AG09309 (cell line): Measurements from ENCODE around the gene SSNA1.

Source experiments
- DNase-seq: peaks from one replicate; pipeline ENCODE4 v3.0.0-alpha.2; 2010; ENCODE audit warnings: low read depth
- H3K4me3 ChIP-seq: 2 replicates; pipeline ENCODE4 v1.5.1; 2011; ENCODE audit warnings: mild to moderate bottlenecking, low read depth, low read length, moderate library complexity; ENCODE audit not compliant: control insufficient read depth
- TF ChIP-seq, protein P1 (sequence below): IDR thresholded peaks from 2 replicates; pipeline ENCODE4 v1.5.1; 2011; ENCODE audit warnings: mild to moderate bottlenecking, low read depth, low read length, inconsistent platforms; ENCODE audit not compliant: insufficient read depth, control insufficient read depth; ENCODE audit errors: missing control alignments

Gene SSNA1

DNA sequence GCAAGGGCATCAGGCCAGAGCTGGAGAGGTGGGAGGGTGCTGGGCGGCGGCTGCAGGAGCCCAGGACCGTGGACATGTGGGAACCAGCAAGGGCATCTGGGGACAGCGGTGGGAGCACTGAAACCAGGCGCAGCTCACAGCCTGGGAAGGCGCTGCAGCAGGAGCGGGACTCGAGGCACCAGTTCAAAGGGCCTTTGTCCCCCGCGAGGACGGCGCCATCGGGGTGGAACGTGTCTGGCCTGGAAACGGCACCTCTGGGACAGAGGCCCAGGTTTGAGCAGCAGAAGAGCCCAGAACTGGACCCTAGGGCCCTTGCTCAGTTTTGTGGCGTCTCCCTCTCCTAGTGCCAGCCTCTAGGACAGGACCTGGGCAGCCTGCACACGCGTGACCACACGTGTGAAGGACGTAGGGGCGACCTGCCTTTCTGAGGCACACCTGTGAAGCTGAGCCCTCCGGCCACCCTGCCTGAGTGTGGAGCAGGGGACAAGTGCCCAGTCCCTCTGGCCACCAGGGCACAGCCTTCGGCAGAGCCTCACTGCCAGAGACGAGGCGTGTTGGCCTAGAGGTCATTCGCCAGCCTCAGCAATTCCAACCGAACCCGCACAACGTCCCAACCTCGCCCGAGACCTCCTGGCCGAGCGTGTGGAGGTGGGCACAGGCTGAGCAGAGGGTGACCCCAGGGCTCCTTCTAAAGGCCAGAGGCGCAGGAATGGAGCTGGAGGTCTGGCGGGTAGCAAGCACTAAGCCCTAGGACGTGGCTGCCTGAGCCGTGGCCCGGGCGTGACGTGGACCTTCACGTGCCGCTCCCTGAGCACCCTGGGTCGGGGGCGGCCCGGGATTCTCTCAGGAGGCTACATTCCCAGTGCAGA is 14.4 kb upstream of the SSNA1 start:
- H3K4me3 ChIP-seq: no peak overlapping the region
- TF ChIP-seq, protein P1, sequence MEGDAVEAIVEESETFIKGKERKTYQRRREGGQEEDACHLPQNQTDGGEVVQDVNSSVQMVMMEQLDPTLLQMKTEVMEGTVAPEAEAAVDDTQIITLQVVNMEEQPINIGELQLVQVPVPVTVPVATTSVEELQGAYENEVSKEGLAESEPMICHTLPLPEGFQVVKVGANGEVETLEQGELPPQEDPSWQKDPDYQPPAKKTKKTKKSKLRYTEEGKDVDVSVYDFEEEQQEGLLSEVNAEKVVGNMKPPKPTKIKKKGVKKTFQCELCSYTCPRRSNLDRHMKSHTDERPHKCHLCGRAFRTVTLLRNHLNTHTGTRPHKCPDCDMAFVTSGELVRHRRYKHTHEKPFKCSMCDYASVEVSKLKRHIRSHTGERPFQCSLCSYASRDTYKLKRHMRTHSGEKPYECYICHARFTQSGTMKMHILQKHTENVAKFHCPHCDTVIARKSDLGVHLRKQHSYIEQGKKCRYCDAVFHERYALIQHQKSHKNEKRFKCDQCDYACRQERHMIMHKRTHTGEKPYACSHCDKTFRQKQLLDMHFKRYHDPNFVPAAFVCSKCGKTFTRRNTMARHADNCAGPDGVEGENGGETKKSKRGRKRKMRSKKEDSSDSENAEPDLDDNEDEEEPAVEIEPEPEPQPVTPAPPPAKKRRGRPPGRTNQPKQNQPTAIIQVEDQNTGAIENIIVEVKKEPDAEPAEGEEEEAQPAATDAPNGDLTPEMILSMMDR: no peak
- no peak for DNase-seq

DNA sequence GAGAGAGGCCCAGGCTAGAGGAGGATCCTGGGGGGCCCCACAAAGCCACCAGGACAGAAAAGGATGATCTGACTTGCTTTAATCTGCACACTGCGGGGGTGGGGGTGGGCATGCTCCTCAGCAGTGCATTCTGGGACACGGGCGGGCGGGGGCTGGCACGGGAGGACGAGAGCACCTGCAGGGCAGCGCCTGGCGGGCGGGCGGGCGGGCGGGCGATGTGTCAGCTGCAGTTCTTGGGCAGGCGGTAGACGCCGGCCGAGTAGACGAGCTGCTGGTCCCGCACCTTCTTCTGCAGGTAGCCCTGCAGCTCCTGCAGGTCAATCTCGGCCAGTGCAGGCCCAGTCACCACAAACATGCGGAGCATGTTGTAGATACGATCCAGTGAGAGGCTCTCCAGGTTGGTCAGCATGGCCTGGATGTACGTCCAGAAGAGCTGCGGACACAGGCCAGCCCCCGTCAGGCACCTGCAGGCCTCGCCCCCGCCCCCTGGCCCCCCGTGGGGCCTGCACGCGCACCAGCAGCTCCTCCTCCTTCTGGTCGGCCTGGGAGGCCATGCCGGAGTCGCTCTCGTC is 13.7 kb upstream of the SSNA1 start:
- no peak overlapping the region for H3K4me3 ChIP-seq
- no peak for DNase-seq
- TF ChIP-seq, protein P1: no peak

DNA sequence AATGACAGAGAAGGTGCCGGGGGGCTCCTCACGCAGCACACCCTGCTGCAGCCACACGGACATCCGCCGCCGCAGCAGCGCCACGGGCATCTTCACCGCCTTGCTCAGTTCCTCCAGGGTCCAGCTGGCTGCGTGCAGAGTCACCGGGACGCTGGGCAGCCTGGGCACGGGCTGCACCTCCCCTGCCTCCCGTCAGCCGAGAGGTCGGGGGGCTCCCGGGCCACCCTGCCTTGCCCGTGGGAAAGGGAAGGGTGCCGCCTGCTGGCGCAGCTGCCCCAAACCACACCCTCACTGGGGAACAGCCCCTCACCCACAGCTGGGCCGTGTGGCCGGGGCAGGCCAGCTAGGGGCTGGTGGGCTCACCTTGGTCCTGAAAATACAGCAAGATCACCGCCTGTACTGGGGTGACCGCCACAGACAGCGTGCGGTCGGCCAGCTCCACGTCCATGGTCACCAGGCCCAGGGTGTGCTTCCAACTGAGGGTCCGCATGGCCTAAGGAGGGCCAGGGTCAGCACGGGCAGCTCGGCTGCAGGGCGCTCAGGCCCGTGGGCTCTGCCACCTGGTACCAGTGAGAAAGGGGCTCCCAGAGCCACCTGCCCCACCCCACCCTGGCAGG is 13.0 kb upstream of the SSNA1 start:
- TF ChIP-seq, protein P1: peak; percentile 28
- no peak overlapping the region for H3K4me3 ChIP-seq
- DNase-seq: no peak

DNA sequence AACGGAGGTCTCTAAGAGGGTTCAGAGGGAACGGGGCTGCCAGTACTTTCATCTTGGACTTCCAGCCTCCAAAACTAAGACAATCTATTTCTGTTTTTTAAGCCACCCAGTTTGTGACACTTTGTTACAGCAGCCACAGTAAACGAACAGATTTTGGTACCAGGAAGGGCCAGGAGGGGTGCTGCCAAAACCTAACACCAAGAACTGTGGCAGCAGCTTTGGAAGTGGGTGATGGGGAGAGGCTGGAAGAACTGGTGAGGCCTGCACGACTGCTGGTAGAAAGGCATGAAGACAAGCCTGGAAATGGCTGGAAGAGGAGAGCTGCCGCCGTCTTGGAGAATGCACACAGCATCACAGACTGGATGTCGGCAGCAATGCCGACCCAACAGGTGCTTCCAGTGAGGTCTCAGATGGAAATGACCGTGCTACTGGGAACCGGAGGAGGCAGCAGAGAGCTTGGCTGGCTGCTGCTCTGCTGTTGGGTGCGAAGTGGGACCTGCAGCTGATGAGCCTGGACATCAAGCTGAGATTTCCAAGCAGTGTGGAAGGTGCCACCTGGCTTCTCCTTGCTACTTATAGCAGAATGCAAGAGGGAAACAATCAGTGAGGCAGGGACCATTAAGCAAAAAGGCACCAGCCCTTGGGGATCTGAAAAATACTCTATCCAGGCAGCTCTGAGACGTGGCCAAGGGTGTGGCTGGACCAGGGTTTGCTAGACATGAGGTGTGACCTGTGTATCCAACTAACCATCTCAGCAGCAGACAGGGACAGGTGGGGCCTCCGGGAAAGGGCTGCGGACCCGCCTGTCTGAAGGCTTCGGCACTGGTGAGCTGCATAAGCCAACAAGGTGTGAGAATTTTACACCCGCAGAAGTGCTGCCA is 11.9 kb upstream of the SSNA1 start:
- TF ChIP-seq, protein P1: peak; percentile 77
- no peak for DNase-seq
- no peak overlapping the region for H3K4me3 ChIP-seq

DNA sequence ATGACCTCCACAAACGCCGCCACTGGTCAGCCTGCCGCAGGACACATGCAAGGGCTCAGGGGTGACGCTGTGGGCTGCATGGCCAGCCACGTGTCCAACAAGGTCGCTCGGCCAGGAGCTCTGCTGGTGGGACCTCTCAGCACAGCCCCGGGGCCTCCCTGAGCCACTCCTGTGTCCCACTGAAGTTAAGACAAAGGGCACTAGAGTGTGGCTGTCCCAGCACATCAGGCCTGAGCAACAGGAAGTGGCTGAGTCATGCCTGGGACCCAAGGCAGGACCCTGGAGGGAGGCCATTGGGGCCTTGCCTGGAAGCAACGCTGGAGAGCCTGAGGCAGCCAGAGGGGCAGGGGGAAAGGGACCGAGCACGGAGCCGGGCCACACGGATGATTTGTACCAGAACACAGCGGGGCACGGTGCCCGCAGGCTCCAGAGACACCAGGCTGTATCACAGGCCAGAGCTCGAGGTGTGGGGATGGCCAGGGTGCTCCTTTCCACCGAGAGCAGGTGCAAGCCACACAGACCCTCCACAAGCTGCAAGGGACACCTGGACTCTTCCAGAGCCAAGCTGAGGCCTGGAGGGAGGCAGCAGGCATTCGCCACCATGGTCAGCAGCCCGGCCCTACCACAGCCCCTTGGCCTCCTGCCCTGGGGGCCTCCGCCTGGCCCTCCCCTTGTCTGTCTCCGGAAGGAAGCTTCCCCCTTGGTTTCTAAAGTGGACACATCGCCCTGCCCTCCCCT is 10.1 kb upstream of the SSNA1 start:
- DNase-seq: no peak
- TF ChIP-seq, protein P1: no peak
- no peak overlapping the region for H3K4me3 ChIP-seq
